Measurements from ENCODE around the gene TNN. TPM values are rescaled to one million over a fixed set of nuclear protein-coding genes. Genes with fewer than 3 reads are reported as not detected.

The TNN gene
- total RNA-seq, 1 experiment from 2014 or later = 0.11 TPM

DNA sequence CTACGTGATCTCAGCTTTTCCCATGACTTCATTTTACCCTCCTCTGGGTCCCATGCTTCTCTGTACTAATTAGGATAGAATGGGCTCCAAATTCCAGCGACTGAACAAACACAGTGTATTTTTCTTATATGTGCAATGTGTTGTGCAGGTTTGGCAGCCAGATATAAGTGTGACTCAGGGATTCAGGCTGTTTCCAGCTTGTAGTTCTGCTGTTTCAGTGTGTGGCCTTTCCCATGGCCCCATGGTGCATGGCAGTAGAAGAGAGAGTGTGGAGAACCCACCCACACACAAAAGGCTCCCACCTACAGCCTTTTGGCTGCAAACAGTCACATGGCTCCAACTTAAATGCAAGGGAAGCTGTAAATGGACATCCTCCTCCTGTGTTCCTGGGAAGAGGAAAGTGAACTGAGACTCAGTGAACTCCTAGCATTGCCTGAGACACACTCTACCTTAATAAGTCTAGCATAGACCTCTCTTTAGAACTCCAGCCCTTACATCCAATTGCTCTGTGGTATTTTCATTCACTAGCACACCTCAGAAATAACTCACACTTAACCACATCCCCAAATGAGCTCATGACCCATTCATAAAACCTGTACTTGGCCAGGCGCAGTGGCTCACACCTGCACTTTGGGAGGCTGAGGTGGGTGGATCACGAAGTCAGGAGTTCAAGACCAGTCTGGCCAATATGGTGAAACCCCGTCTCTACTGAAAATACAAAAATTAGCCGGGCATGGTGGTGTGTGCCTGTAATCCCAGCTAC is 66.2 kb downstream of the TNN start:
- H3K56ac ChIP-seq (ENCODE audit: insufficient read length, low read depth, low read length) = no peak overlapping the region
- H3K4me2 ChIP-seq (ENCODE audit: insufficient read depth, insufficient read length, low read length) = no peak overlapping the region
- no peak overlapping the region for H3K23ac ChIP-seq (ENCODE audit: insufficient read length, low read depth, low read length)
- H3K4me1 ChIP-seq (ENCODE audit: insufficient read depth, low read length) = peaks cover 16% of the 10 kb centered on the region; the same call in 1 of the 2 replicates
- no peak overlapping the region for H4K91ac ChIP-seq (ENCODE audit: insufficient read length, low read depth, low read length)
- H2BK120ac ChIP-seq (ENCODE audit: low read depth, low read length, poor library complexity, severe bottlenecking) = no peak overlapping the region
- H3K4me3 Mint-ChIP-seq = no peak overlapping the region
- no peak overlapping the region for H4K5ac ChIP-seq (ENCODE audit: insufficient read length, low read depth, low read length)
- no peak overlapping the region for H2AK5ac ChIP-seq (ENCODE audit: insufficient read length, low read length)
- no peak overlapping the region for H3K27ac Mint-ChIP-seq
- no peak overlapping the region for H4K8ac ChIP-seq (replicated peaks; ENCODE audit: insufficient read length, low read depth, low read length)
- DNase-seq = no peak
- H2BK20ac ChIP-seq (ENCODE audit: low read depth, low read length, poor library complexity, severe bottlenecking) = no peak overlapping the region
- H3K9me3 ChIP-seq (ENCODE audit: control insufficient read depth, low read depth, low read length) = no peaks in the 10 kb centered on the region
- H3K18ac ChIP-seq (ENCODE audit: insufficient read length, low read depth, low read length) = no peak overlapping the region
- peaks cover 35 to 38% of the 10 kb centered on the region in 2 experiments for H3K4me1 Mint-ChIP-seq
- H3K4ac ChIP-seq (ENCODE audit: low read depth, low read length) = no peak overlapping the region
- no peak overlapping the region for H3K27ac ChIP-seq (ENCODE audit: insufficient read length, low read depth, low read length)
- no peak overlapping the region for H2BK5ac ChIP-seq (ENCODE audit: insufficient read length, low read length)
- TF ChIP-seq, protein P1, sequence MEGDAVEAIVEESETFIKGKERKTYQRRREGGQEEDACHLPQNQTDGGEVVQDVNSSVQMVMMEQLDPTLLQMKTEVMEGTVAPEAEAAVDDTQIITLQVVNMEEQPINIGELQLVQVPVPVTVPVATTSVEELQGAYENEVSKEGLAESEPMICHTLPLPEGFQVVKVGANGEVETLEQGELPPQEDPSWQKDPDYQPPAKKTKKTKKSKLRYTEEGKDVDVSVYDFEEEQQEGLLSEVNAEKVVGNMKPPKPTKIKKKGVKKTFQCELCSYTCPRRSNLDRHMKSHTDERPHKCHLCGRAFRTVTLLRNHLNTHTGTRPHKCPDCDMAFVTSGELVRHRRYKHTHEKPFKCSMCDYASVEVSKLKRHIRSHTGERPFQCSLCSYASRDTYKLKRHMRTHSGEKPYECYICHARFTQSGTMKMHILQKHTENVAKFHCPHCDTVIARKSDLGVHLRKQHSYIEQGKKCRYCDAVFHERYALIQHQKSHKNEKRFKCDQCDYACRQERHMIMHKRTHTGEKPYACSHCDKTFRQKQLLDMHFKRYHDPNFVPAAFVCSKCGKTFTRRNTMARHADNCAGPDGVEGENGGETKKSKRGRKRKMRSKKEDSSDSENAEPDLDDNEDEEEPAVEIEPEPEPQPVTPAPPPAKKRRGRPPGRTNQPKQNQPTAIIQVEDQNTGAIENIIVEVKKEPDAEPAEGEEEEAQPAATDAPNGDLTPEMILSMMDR (conservative IDR thresholded peaks at IDR 0.05) = no peak
- H3K27me3 ChIP-seq (ENCODE audit: insufficient read depth, low read length) = 0 out of 2 replicates have a peak, but pooled peaks cover 2% of the 10 kb centered on the region
- no peaks in the 10 kb centered on the region for H4K20me1 ChIP-seq (ENCODE audit: control insufficient read depth, insufficient read depth, insufficient read length)
- no CpG with 5 or more reads among the region's 6 CpGs for WGBS (ENCODE audit: extremely low coverage, insufficient read length, low lambda C conversion rate)
- H3K23me2 ChIP-seq (ENCODE audit: insufficient read length, low read depth, low read length, poor library complexity, severe bottlenecking) = no peaks in the 10 kb centered on the region
- no peak overlapping the region for H2BK12ac ChIP-seq (ENCODE audit: insufficient read length, low read depth, low read length)
- H2BK15ac ChIP-seq (ENCODE audit: low read depth, low read length) = no peak overlapping the region
- H3K14ac ChIP-seq (ENCODE audit: insufficient read depth, low read length) = no peak overlapping the region
- peaks cover 3% of the 10 kb centered on the region for H3K27me3 Mint-ChIP-seq (ENCODE audit: low read depth)
- peaks cover 0 to 2% of the 10 kb centered on the region in 2 experiments; a peak in 2 of 5 replicates for H3K9me3 Mint-ChIP-seq
- no peak overlapping the region for H3T11ph ChIP-seq (ENCODE audit: low read length)
- no peaks in the 10 kb centered on the region for H3K79me2 ChIP-seq (ENCODE audit: insufficient read depth, low read length)
- H3K79me1 ChIP-seq (ENCODE audit: insufficient read depth, low read depth, low read length, poor library complexity, severe bottlenecking) = no peaks in the 10 kb centered on the region
- H3K9ac ChIP-seq (ENCODE audit: extremely low read depth, insufficient read length, low read length) = no peak overlapping the region
- H2AFZ ChIP-seq (ENCODE audit: low read length) = no peak overlapping the region
- H3K36me3 Mint-ChIP-seq (ENCODE audit: insufficient read depth in 1 of 3, low read depth in 3 of 3) = peaks cover 0 to 3% (median 0%) of the 10 kb centered on the region in 3 experiments; a peak in 2 of 7 replicates
